Brain pericyte (primary cell): Measurements from ENCODE around the gene SERTAD2.

Experiments used
- DNase-seq: peaks from one replicate; pipeline ENCODE4 v3.0.0-alpha.2; 2012; ENCODE audit warnings: low read depth, low spot score

Gene SERTAD2

GRCh38 chr2:64653109-64654062 is at the start of gene SERTAD2:
Gene SERTAD2, minus strand, starts transcription at chr2:64653913. Its CDS starts 17,042 bp downstream, at chr2:64636871.
- DNase-seq, result no peak

- no peak for DNase-seq
Measured at GRCh38 chr2:64700133-64700809, 46.6 kb upstream of the SERTAD2 start.

GRCh38 chr2:64699712-64700111 is 46.0 kb upstream of the SERTAD2 start:
- DNase-seq, result no peak

GRCh38 chr2:64698668-64699444 is 45.1 kb upstream of the SERTAD2 start:
- DNase-seq, result no peak

- no peak for DNase-seq
Measured at GRCh38 chr2:64698177-64698643, 44.5 kb upstream of the SERTAD2 start.

GRCh38 chr2:64697297-64698176 is 43.8 kb upstream of the SERTAD2 start:
- no peak for DNase-seq

GRCh38 chr2:64696636-64697035 is 42.9 kb upstream of the SERTAD2 start:
- no peak for DNase-seq

GRCh38 chr2:64695721-64696261 is 42.1 kb upstream of the SERTAD2 start:
- DNase-seq, result no peak

- DNase-seq, result no peak
Measured at GRCh38 chr2:64692401-64692800, 38.7 kb upstream of the SERTAD2 start.

GRCh38 chr2:64688909-64689308 is 35.2 kb upstream of the SERTAD2 start:
- no peak for DNase-seq

- no peak for DNase-seq
Measured at GRCh38 chr2:64686283-64686956, 32.7 kb upstream of the SERTAD2 start.

GRCh38 chr2:64685430-64685829 is 31.7 kb upstream of the SERTAD2 start:
- DNase-seq, result no peak

GRCh38 chr2:64683771-64684510 is 30.2 kb upstream of the SERTAD2 start:
- DNase-seq, result no peak

- no peak for DNase-seq
Measured at GRCh38 chr2:64681479-64681967, 27.8 kb upstream of the SERTAD2 start.

- no peak for DNase-seq
Measured at GRCh38 chr2:64679673-64680425, 26.1 kb upstream of the SERTAD2 start.

GRCh38 chr2:64678771-64679590 is 25.3 kb upstream of the SERTAD2 start:
- no peak for DNase-seq

GRCh38 chr2:64677530-64677929 is 23.8 kb upstream of the SERTAD2 start:
- no peak for DNase-seq
